Rectal smooth muscle tissue (tissue), 1 donor: Measurements from ENCODE around the gene PRPF40B.
"Not testable (repeated sequence)": the region's sequence is repeated elsewhere in the genome, so short reads cannot be mapped to it uniquely, and the experiment has no call there.

Source experiments
- H3K27ac ChIP-seq: one replicate; pipeline ENCODE4 v1.7.0; 2013; ENCODE audit warnings: low read depth, low read length, inconsistent platforms
- H3K27me3 ChIP-seq: one replicate; pipeline ENCODE4 v1.7.0; 2013; ENCODE audit warnings: low read length; ENCODE audit not compliant: control insufficient read depth, insufficient read depth
- H3K36me3 ChIP-seq: one replicate; pipeline ENCODE4 v1.7.0; 2013; ENCODE audit warnings: low read length; ENCODE audit not compliant: control insufficient read depth, insufficient read depth
- H3K4me1 ChIP-seq: one replicate; pipeline ENCODE4 v1.7.0; 2013; ENCODE audit warnings: low read length; ENCODE audit not compliant: control insufficient read depth, insufficient read depth
- H3K4me3 ChIP-seq: one replicate; pipeline ENCODE4 v1.7.0; 2013; ENCODE audit warnings: low read length
- H3K9ac ChIP-seq: one replicate; pipeline ENCODE4 v1.7.0; 2013; ENCODE audit warnings: low read length

The PRPF40B gene

DNA sequence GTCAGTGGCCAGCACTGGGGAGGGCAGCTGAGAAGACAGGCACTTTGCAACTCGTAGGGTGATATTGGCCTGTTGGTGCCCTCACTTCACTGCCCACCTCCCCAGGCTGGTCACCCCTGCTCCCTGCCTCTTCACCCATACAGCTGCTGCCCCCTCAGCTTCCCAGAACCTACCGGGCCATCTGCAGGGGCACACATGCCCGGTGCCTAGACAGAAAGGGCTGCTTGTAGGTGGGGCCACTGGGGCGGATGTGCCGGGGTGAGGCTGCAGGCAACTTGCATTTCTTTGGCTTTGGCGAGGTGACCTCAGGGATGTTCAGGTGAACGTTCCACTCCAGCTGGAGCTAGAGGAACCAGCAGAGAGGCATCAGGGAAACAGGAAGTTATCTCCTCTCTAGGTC is 35.1 kb upstream of the PRPF40B start:
- Histone ChIP-seq H3K27me3 (no peaks in the 10 kb centered on the region), H3K9ac (no peak overlapping the region), H3K27ac (no peak overlapping the region), H3K36me3 (no peaks in the 10 kb centered on the region), H3K4me3 (no peak overlapping the region), H3K4me1 (peaks cover 4% of the 10 kb centered on the region)

DNA sequence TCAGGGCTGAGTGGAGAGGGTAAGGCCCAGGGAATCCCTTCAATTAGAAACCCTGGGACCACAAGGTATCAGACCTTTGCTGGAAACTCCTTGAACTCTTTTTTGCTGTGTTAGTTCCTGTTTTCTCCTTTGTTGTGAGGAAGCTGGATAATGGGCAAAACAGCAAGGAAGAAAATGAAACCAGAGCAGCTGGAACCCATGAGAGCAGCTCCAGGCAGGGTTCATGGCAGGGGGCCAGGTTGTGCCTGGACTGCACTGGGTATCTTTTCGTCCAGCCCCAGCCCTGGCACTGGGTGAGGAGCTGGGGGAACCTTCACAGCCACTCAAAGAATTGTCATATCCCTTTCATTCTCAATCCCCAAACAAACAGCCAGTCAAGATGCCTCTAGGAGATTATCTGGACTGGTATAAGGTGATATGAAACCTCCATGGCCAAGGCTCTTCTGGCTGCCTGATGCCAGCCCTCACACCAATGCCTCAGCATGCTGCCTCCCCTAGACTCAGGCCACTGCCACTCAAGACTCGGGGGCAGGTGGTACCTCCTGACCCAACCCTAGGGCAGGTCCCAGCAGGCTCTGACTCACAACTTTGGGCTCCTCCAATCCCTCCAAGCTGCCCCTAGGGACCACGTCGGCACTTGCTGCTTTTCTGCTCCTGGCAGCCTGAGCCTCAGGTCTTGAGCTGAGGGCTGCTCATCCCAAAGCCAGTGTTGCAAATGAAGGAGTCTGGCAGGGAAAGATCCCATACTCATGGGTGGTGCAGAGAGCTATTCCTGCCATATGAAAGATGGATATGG is 34.4 kb upstream of the PRPF40B start:
- Histone ChIP-seq H3K9ac (no peak overlapping the region), H3K27ac (no peak overlapping the region), H3K36me3 (no peaks in the 10 kb centered on the region), H3K4me1 (no peaks in the 10 kb centered on the region), H3K4me3 (no peak overlapping the region), H3K27me3 (no peaks in the 10 kb centered on the region)

DNA sequence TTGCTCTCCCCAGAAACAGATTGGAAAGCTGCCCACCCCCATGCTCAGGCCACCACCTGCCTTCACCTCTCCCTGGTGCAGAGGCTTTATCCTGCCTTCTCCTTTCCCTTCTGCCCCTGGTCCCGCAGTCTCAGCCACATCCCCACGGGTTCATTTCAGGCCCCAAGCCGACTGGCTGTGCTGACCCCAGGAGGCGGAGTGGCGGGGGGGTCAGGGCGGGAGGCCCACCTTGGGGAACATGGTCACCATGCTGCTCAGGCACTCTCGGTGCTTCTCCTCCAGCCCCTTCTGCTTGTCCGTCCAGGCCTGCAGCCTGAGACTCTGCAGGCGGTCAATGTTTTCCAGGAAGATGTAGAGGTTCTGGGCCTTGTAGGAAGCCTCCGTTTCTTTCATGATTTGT is 24.8 kb upstream of the PRPF40B start:
- Histone ChIP-seq H3K27ac (no peak overlapping the region), H3K4me1 (no peaks in the 10 kb centered on the region), H3K4me3 (no peak overlapping the region), H3K9ac (no peak overlapping the region), H3K36me3 (no peaks in the 10 kb centered on the region), H3K27me3 (no peaks in the 10 kb centered on the region)

DNA sequence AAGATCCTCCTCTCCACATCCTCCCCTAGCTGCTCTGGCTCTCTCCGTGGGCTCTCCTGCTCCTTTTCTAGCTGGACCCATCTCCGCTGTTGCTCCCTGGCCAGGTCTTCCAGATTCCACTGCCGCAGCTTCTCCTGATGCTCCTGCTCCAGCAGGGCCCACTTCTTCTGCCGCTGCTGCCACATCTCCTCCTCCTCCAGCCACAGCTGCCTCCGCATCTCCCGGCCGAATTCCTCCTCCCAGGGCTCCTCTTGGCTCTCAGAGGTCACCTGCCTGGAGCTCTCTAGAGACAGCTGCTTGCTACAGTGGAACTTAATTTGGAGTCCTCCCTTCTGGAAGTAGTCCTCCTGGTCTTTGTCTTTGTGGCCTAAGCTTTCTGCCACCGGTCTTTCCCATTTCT is 23.4 kb upstream of the PRPF40B start:
- no peaks in the 10 kb centered on the region for H3K27me3 ChIP-seq
- H3K9ac ChIP-seq = no peak overlapping the region
- no peaks in the 10 kb centered on the region for H3K4me1 ChIP-seq
- H3K36me3 ChIP-seq = no peaks in the 10 kb centered on the region
- no peak overlapping the region for H3K4me3 ChIP-seq
- no peak overlapping the region for H3K27ac ChIP-seq

DNA sequence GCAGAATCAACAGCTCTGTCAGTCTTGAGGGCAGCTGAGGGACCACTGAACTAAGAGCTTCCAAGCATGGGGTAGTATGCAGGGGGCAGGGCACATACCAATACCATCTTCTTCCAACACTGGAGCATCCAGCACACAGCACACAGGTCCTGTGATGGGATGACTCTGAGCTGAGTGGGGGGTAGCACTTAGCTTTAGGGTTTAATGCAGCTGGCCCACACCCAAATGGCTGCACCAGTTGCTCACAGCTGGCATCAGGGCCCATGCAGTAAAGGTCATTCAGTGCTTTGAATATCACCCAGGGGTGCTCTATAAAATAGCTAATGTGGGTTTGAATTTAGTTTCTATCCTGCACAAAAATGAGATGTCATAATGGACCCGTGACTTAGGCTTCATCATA is 19.6 kb upstream of the PRPF40B start:
- no peak overlapping the region for H3K9ac ChIP-seq
- H3K4me3 ChIP-seq = no peak overlapping the region
- H3K27ac ChIP-seq = no peak overlapping the region
- H3K27me3 ChIP-seq = no peaks in the 10 kb centered on the region
- no peaks in the 10 kb centered on the region for H3K36me3 ChIP-seq
- H3K4me1 ChIP-seq = no peaks in the 10 kb centered on the region

DNA sequence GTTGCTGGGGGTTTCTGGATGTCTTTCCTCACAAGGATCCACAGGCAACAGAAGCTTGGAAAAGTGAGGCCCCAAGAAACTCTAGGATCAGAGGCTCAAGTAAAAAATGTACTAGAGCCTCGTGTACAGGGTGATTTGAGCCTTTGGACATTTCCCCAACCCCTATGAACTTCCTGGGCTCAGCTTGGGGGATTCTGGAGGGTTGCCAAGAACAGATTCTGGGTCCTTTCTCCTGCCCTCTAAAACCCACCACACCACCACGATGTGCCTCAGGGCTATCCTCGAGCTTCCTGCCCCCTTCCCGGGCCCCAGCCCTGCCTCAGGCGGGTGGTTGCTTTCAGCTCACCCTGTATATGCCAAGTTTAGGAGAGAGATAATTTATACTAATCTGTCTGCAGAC is 18.5 kb upstream of the PRPF40B start:
- Histone ChIP-seq H3K4me1 (no peaks in the 10 kb centered on the region), H3K27me3 (no peaks in the 10 kb centered on the region), H3K4me3 (no peak overlapping the region), H3K27ac (no peak overlapping the region), H3K36me3 (no peaks in the 10 kb centered on the region), H3K9ac (no peak overlapping the region)

DNA sequence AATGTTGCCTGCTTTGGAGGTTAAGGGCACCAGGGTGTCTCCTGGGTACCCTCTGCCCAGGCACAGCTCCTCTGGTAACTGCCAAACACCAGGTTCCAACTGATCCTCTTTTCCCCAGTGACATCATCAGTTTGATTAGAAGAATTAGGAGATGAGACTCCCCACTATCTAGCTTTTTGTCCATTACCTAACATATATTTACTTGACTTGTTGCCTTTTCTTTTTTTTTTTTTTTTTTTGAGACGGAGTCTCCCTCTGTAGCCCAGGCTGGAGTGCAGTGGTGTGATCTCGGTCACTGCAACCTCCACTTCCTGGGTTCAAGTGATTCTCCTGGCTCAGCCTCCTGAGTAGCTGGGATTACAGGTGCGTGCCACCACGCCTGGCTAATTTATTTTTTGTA is 17.8 kb upstream of the PRPF40B start, which contains the start of gene FAM186B:
FAM186B (minus strand) TSS at position 101 of the 400 bp plus-strand sequence. CDS start 162 bp downstream, outside the sequence.
- not testable (repeated sequence) for H3K36me3 ChIP-seq, H3K27me3 ChIP-seq, H3K27ac ChIP-seq, H3K4me1 ChIP-seq, H3K4me3 ChIP-seq, H3K9ac ChIP-seq

DNA sequence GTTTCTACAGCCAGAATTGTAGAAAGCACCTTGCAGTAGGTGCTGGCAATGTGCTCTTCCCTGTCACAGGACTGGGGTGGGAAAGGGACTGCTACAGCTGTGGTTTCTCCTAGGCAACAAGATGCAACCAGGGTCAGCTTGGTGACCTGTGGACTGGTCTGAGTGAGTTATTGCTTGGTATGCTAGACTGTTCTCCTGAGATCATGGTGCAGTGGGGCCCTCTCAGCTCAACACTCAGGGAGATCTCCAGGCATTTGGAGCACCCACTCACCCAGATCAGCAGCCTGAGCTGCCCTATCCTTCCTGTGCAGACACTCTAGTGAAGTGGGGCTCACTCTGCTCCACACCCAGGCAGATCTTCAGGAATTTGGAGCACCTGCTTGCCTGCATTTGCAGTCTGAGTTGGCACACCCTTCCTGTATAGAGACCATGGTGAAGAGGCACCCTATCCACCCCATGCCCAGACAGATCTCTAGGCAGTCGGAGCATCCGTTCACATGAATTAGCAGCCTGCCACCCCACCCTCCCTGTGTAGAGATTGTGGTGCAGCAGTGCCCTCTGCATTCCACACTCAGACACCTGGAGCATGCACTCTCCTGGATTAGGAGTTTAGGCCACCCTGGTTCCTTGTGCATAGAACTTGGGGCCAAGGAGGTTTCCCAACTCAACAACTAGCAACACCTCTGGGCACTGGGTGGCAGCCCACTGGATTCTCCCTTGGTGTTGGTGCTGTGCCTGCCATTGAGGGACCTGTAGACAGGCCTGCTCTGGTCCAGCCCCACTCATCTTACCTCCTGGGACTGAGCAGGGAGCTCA is 14.1 kb upstream of the PRPF40B start:
- Histone ChIP-seq H3K9ac (no peak overlapping the region), H3K27me3 (no peaks in the 10 kb centered on the region), H3K4me3 (no peak overlapping the region), H3K36me3 (no peaks in the 10 kb centered on the region), H3K4me1 (no peaks in the 10 kb centered on the region), H3K27ac (no peak overlapping the region)

DNA sequence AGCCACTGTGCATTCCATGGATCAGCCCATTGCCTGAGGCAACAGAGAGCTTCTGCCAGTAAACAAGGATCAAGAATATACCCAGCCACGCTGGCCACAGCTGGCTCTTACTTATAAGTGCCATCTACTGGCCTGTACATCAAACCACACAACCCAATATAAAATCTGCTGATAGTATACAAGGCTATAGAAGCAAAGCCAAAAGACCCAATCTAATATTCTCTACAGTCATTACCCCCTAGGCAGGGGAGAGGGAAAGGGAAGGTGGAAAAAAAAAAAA is 13.5 kb upstream of the PRPF40B start:
- H3K27ac ChIP-seq = no peak overlapping the region
- no peaks in the 10 kb centered on the region for H3K27me3 ChIP-seq
- H3K36me3 ChIP-seq = no peaks in the 10 kb centered on the region
- H3K9ac ChIP-seq = no peak overlapping the region
- no peak overlapping the region for H3K4me3 ChIP-seq
- no peaks in the 10 kb centered on the region for H3K4me1 ChIP-seq

DNA sequence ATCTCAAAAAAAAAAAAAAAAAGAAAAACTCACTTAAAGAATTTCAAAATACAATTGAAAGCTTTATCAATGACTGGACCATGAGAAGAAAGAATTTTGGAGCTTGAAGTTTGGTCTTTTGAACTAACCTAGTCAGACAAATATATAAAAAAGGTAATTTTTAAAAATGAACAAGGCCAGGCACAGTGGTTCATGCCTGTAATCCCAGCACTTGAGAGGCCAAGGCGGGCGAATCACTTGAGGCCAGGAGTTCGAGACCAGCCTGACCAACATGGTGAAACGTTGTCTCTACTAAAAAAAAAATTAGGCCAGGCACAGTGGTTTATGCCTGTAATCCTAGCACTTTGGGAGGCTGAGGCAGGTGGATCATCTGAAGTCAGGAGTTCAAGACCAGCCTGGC is 12.6 kb upstream of the PRPF40B start:
- not testable (repeated sequence) for H3K27ac ChIP-seq, H3K9ac ChIP-seq, H3K4me3 ChIP-seq, H3K4me1 ChIP-seq, H3K36me3 ChIP-seq, H3K27me3 ChIP-seq

DNA sequence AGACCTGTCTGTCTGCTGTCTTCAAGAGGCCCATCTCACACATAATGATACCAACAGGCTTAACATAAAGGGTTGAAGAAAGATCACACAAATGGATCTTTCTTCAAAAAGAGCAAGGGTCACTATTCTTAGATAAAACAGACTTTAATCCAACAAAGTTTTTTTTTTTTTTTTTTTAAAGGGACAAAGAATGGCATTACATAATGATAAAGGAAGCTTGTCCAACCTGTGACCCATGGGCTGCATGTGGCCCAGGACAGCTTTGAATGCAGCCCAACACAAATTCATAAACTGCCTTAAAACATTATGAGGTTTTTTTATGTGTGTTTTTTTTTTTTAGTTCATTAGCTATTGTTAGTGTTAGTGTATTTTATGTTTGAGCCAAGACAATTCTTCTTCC is 11.2 kb upstream of the PRPF40B start:
- Histone ChIP-seq H3K27me3 (no peaks in the 10 kb centered on the region), H3K36me3 (no peaks in the 10 kb centered on the region), H3K27ac (no peak overlapping the region), H3K4me1 (no peaks in the 10 kb centered on the region), H3K9ac (no peak overlapping the region), H3K4me3 (no peak overlapping the region)

DNA sequence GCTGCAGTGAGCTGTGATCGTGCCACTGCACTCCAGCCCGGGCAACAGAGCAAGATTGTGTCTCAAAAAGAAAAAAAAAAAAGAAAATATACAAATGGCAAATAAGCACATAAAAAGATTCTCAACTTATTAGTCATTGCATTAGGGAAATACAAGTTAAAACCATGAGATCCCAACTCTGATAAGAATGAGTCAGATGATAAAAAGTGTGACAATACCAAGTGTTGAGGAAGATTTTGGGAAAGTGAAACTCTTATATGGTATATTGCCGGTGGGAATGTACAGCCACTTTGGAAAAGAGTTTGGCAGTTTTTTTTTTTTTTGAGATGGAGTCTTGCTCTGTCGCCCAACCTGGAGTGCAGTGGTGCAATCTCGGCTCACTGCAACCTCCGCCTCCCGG is 7.6 kb upstream of the PRPF40B start:
- no peaks in the 10 kb centered on the region for H3K27me3 ChIP-seq
- no peaks in the 10 kb centered on the region for H3K4me1 ChIP-seq
- no peak overlapping the region for H3K27ac ChIP-seq
- H3K4me3 ChIP-seq = no peak overlapping the region
- no peaks in the 10 kb centered on the region for H3K36me3 ChIP-seq
- no peak overlapping the region for H3K9ac ChIP-seq
